Uterus (tissue), 4 donors: Measurements from ENCODE around the gene A4GALT. TPM values are rescaled to one million over a fixed set of nuclear protein-coding genes. Genes with fewer than 3 reads are reported as not detected.

Source experiments
- DNase-seq, 2 donors: peaks; one replicate each; pipeline ENCODE4 v3.0.0-alpha.2; 2019 to 2020
- H3K27ac ChIP-seq, 2 donors: fragments of 200-600 bp; sonication (generic); 1 replicate in 1 of 2; 2 replicates in 1 of 2; pipeline ENCODE4 v1.5.1; 2016 to 2018
- H3K27me3 ChIP-seq, 2 donors: fragments of 200-600 bp; sonication (generic); one replicate each; pipeline ENCODE4 v1.5.1; 2018 to 2019; ENCODE audit warnings: control low read depth in 1 of 2
- H3K36me3 ChIP-seq, 2 donors: fragments of 200-600 bp; sonication (generic); one replicate each; pipeline ENCODE4 v1.5.1; 2019; ENCODE audit warnings: control low read depth in 1 of 2
- H3K4me1 ChIP-seq, 2 donors: fragments of 200-600 bp; sonication (generic); one replicate each; pipeline ENCODE4 v1.5.1; 2018 to 2019; ENCODE audit warnings: control low read depth in 1 of 2
- H3K4me3 ChIP-seq, 2 donors: fragments of 200-600 bp; sonication (generic); 1 replicate in 1 of 2; 2 replicates in 1 of 2; pipeline ENCODE4 v1.5.1; 2018 to 2019; ENCODE audit warnings: mild to moderate bottlenecking in 1 of 2
- H3K9me3 ChIP-seq, 2 donors: fragments of 200-600 bp; sonication (generic); one replicate each; pipeline ENCODE4 v1.5.1; 2019; ENCODE audit warnings: control low read depth in 1 of 2
- CTCF ChIP-seq, 4 experiments: fragments of 200-600 bp in 2 of 4; fragments of 450-650 bp in 2 of 4; sonication (generic) in 2 of 4; IDR thresholded peaks; one replicate each; pipeline ENCODE4 v1.5.1; 2016 to 2019; ENCODE audit warnings: antibody characterized with exemption in 4 of 4, mild to moderate bottlenecking in 2 of 4, moderate library complexity in 1 of 4
- POLR2A ChIP-seq, 2 donors: fragments of 450-650 bp; IDR thresholded peaks; one replicate each; pipeline ENCODE4 v1.6.1; 2016; ENCODE audit warnings: antibody characterized with exemption in 2 of 2, mild to moderate bottlenecking in 1 of 2, moderate library complexity in 1 of 2
- intact Hi-C: fragments of 100-400 bp; cut with DNase I; formaldehyde crosslinking; loops from one replicate; pipeline ENCODE4 v1.15.1; 2023; ENCODE audit warnings: low total_unique reads
- total RNA-seq, 4 donors: library from RNA; depleted of rRNA in 3 of 4; stranded (reverse); fragments of >200 nt in 3 of 4; gene quantifications; one replicate each; pipeline versions ENCODE4 v1.1.0 to v1.2.4, GENCODE V29; 2014 to 2023
- donor health status: DM: yes; HTN: yes; CAD: no.

Gene A4GALT
- total RNA-seq, 4 donors from 2014 or later: 4.4 to 100.0 (median 19.6) TPM

- Histone ChIP-seq H3K27ac (peak overlapping the region; percentile 82 to 97), H3K27me3 (no peaks in the 10 kb centered on the region), H3K4me1 (peaks cover 0 to 8% of the 10 kb centered on the region in 2 donors), H3K4me3 (peak overlapping the region; percentile 45 to 69), H3K9me3 (no peaks in the 10 kb centered on the region), H3K36me3 (no peaks in the 10 kb centered on the region)
- intact Hi-C loops: loop anchor here (5.0 kb wide), 1 partner anchor 59 kb away; no protein-coding TSS in a partner anchor
- TF ChIP-seq POLR2A (IDR thresholded peaks at IDR 0.05) (no peak), CTCF (IDR thresholded peaks at IDR 0.05) (no peak)
- DNase-seq: no peak
These were observed 370 bp upstream of the A4GALT start for GRCh38 chr22:42721045-42721434.

- Histone ChIP-seq H3K4me3 (peak overlapping the region; percentile 45 to 69), H3K36me3 (no peaks in the 10 kb centered on the region), H3K4me1 (peaks cover 0 to 8% of the 10 kb centered on the region in 2 donors), H3K9me3 (no peaks in the 10 kb centered on the region), H3K27ac (peak overlapping the region; percentile 82 to 97), H3K27me3 (no peaks in the 10 kb centered on the region)
- intact Hi-C loops: loop anchor here (5.0 kb wide), 1 partner anchor 57 kb away; no protein-coding TSS in a partner anchor
- peak in 1 of 2 donors; percentile 30 for DNase-seq
- TF ChIP-seq CTCF (IDR thresholded peaks at IDR 0.05) (no peak), POLR2A (IDR thresholded peaks at IDR 0.05) (no peak)
These were observed 911 bp downstream of the A4GALT start for GRCh38 chr22:42719656-42720262.

- intact Hi-C loops: no loop called here
- Histone ChIP-seq H3K36me3 (no peaks in the 10 kb centered on the region), H3K27ac (peak overlapping the region; percentile 82 to 97), H3K4me1 (peaks cover 0 to 8% of the 10 kb centered on the region in 2 donors), H3K9me3 (no peaks in the 10 kb centered on the region), H3K4me3 (peak overlapping the region; percentile 45 to 69), H3K27me3 (no peaks in the 10 kb centered on the region)
- TF ChIP-seq POLR2A (IDR thresholded peaks at IDR 0.05) (no peak), CTCF (IDR thresholded peaks at IDR 0.05) (peak in 2 of 4 experiments; percentile 3 to 15)
- no peak for DNase-seq
These were observed 1.5 kb downstream of the A4GALT start for GRCh38 chr22:42719133-42719532.

GRCh38 chr22:42717197-42717928 lies 3.3 kb downstream of the A4GALT start:
- intact Hi-C loops: no loop called here
- peak; percentile 72 to 82 for DNase-seq
- no peaks in the 10 kb centered on the region for H3K9me3 ChIP-seq
- peak overlapping the region; percentile 45 to 97 for H3K27ac ChIP-seq
- TF ChIP-seq POLR2A (IDR thresholded peaks at IDR 0.05) (no peak), CTCF (IDR thresholded peaks at IDR 0.05) (no peak)
- no peaks in the 10 kb centered on the region for H3K27me3 ChIP-seq
- peaks cover 0 to 8% of the 10 kb centered on the region in 2 donors for H3K4me1 ChIP-seq
- no peak overlapping the region for H3K4me3 ChIP-seq
- H3K36me3 ChIP-seq: no peaks in the 10 kb centered on the region

GRCh38 chr22:42716649-42717127 lies 4.0 kb downstream of the A4GALT start:
- Histone ChIP-seq H3K27me3 (no peaks in the 10 kb centered on the region), H3K4me1 (peaks cover 0 to 8% of the 10 kb centered on the region in 2 donors), H3K9me3 (no peaks in the 10 kb centered on the region), H3K36me3 (no peaks in the 10 kb centered on the region), H3K4me3 (no peak overlapping the region), H3K27ac (peak overlapping the region; percentile 45 to 97)
- TF ChIP-seq POLR2A (IDR thresholded peaks at IDR 0.05): no peak
- no peak for TF ChIP-seq CTCF (IDR thresholded peaks at IDR 0.05)
- DNase-seq: no peak
- intact Hi-C loops: no loop called here
